Left ventricle myocardium inferior (tissue), 1 donor: ENCODE measurements around the gene REG3G. TPM values are rescaled to one million over a fixed set of nuclear protein-coding genes. Genes with fewer than 3 reads are reported as not detected.

Source experiments
- DNase-seq: peaks from one replicate; pipeline ENCODE4 v3.0.0-alpha.2; 2020
- H3K27ac ChIP-seq: fragments of 200-600 bp; replicated peaks from 2 replicates; pipeline ENCODE4 v1.8.0; 2021
- H3K27me3 ChIP-seq: fragments of 200-600 bp; 2 replicates; pipeline ENCODE4 v1.8.0; 2021; ENCODE audit warnings: low read depth
- H3K36me3 ChIP-seq: fragments of 200-600 bp; 2 replicates; pipeline ENCODE4 v1.8.0; 2021
- H3K4me1 ChIP-seq: fragments of 200-600 bp; 2 replicates; pipeline ENCODE4 v1.8.0; 2021
- H3K4me3 ChIP-seq: fragments of 200-600 bp; 2 replicates; pipeline ENCODE4 v1.8.0; 2021; ENCODE audit warnings: mild to moderate bottlenecking, moderate library complexity
- H3K9me3 ChIP-seq: fragments of 200-600 bp; replicated peaks from 2 replicates; pipeline ENCODE4 v1.8.0; 2021
- CTCF ChIP-seq: fragments of 200-600 bp; IDR thresholded peaks from 2 replicates; pipeline ENCODE4 v1.8.0; 2021; ENCODE audit warnings: antibody characterized with exemption, mild to moderate bottlenecking, borderline replicate concordance
- intact Hi-C: fragments of 100-400 bp; cut with micrococcal nuclease; formaldehyde crosslinking; loops from one replicate; pipeline ENCODE4 v1.11.0; 2022
- total RNA-seq: library from RNA; stranded (reverse); fragmentation: NEBNext Ultra II Directional; extraction: Animal tissue kit (Norgen Biotek cat#: 25700); gene quantifications from one replicate; pipeline ENCODE4 v1.2.1, GENCODE V29; 2021
- donor health status: DM: no; HTN: yes; CAD: no; lungs with severe emphysema.

REG3G gene
- total RNA-seq, 1 donor from 2014 or later: not detected

GRCh38 chr2:79065201-79065600, 39.7 kb downstream of the REG3G start:
- DNase-seq: no peak
- Histone ChIP-seq H3K27ac (no peak overlapping the region), H3K9me3 (peaks cover 1% of the 10 kb centered on the region), H3K4me3 (no peak overlapping the region), H3K4me1 (no peaks in the 10 kb centered on the region), H3K36me3 (no peaks in the 10 kb centered on the region), H3K27me3 (no peaks in the 10 kb centered on the region)
- TF ChIP-seq CTCF: no peak
- intact Hi-C loops: no loop called here

- H3K4me1 ChIP-seq: no peaks in the 10 kb centered on the region
- no peaks in the 10 kb centered on the region for H3K36me3 ChIP-seq
- peaks cover 4% of the 10 kb centered on the region for H3K9me3 ChIP-seq
- intact Hi-C loops: no loop called here
- no peak overlapping the region for H3K4me3 ChIP-seq
- no peak overlapping the region for H3K27ac ChIP-seq
- DNase-seq: no peak
- no peak for TF ChIP-seq CTCF
- H3K27me3 ChIP-seq: no peaks in the 10 kb centered on the region
These were observed 45.6 kb downstream of the REG3G start for GRCh38 chr2:79071078-79071477.

Other genes starting within 250 kb of the REG3G start
- gene REG1B, start 62.3 kb downstream of the REG3G start, total RNA-seq: not detected
- not detected for gene REG1A, start 94.8 kb downstream of the REG3G start, total RNA-seq
- gene REG3A, start 134.1 kb downstream of the REG3G start, total RNA-seq: not detected